SKM-1 (cell line): ENCODE results near the gene NSUN5.
"Not testable (repeated sequence)": the region's sequence is repeated elsewhere in the genome, so short reads cannot be mapped to it uniquely, and the experiment has no call there.

Experiments used
- DNase-seq: peaks from one replicate; lab custom pipeline; 2025; ENCODE audit not compliant: unreplicated experiment; lab: John Stamatoyannopoulos, UW

Gene NSUN5

DNA sequence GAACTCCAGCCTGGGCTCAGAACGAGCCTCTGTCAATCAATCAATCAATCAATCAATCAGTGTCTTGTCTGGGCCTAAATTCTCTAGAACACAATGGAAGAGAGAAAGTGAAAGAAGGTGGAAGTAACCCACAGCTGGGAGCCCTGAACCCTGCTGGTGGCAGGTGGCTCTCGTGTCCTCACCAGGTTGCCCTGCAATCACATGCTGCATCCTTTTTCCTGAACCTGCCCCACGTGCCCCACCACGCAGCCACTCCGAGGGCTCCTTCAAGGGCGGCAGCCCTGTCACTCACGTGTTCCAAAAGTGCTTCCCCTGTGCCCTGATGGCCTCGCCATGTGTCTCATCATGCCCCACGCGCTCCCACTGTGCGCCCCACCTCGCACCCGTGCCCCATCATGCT is 18.8 kb upstream of the NSUN5 start:
- not testable (repeated sequence) for DNase-seq

DNA sequence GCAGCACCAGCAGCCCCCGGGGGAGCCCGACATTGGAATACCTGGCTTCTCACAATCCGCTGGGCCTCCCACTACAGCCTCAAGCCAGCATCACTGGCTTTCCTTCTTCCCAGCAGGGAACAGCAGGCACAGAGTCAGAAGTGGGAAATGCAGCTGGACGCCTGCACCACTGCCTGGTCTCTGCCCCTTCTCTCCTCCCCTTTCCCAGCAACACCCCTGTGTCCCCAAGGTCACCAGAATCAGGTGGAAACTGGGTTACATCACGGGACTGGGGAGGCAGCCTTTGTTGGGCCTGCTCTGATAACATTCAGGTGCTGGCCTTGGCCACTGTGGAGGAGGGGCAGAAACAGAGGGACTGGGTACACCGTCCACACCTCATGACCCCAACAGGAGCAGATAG is 16.8 kb upstream of the NSUN5 start:
- not testable (repeated sequence) for DNase-seq

DNA sequence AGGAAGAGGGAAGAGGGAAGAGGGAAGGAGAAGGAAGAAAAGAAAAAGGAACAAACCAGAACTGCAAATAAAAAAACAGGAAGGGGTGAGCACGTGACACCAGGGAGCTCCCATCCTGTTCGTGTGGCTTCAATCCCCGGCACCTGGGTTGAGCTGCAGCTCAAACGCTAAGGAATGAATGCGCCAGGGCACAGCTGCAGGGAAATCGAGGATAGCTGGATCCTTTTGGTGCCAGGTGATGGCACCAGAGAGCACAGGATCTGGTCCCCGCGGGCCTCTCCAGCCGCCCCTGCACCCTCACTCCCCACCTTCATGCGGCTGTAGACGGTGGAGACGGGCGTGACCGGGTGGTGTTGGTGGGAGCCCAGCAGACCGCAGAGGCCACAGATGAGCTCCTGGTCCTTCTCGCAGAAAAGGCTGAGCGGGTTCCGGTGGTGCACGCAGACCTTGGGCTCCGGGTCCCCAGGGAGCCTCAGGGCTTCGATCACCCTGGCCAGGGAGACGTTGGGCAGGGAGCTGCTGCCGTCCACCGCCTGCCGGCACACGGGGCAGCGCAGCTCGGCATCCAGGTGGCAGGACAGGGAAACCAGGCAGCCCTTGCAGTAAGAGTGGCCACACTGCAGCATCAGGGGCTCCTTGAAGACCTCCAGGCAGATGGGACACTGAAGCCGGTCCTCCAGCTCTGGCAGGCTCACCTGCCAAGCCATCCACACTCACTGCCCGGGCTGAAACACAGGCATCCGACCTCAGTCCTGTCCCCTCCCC is 15.6 kb upstream of the NSUN5 start:
- not testable (repeated sequence) for DNase-seq

DNA sequence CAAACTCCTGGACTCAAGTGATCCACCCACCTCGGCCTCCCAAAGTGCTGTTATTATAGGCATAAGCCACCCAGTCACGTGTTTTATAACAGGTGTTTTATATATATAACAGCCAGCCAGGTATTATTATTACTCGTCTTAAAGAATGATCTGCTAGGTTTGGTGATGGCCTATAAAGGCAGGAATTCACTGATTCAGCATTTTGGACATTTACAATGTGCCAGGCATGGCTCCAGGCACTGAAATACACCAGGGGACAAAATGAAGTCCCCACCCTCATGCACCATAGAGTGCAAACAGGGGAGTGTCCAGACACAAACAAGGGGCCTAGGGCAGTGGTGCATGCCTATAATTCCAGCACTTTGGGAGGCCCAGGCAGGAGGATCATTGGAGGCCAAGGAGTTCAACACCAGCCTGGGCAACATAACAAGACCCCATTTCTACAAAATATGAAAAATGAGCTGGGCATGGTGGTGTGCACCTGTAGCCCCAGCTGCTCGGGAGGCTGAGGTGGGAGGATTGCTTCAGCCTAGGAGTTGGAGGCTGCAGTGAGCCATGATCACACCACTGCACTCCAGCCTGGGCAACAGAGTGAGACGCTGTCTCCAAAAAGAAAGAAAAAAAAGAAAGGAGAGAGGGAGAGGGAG is 14.9 kb upstream of the NSUN5 start:
- not testable (repeated sequence) for DNase-seq

DNA sequence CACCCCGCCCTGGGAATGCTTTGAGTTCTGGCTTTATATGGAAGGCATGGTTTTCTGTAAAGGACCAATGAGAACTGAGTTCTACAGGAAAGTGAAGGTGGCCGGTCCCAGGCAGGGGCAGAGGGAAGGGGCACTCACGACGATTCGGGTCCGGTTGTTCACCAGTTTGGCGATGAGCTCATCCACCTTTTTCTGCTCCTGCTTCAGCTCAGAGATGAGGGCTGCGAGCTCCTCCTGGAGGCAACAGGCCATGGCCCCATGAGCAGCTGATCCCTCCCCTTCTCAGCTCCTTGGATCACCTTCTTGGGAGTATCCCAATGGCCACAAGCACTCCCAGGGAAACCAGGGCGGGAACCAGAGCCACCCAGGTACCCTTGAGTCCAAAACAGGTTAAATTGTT is 11.4 kb upstream of the NSUN5 start:
- DNase-seq, result not testable (repeated sequence)

DNA sequence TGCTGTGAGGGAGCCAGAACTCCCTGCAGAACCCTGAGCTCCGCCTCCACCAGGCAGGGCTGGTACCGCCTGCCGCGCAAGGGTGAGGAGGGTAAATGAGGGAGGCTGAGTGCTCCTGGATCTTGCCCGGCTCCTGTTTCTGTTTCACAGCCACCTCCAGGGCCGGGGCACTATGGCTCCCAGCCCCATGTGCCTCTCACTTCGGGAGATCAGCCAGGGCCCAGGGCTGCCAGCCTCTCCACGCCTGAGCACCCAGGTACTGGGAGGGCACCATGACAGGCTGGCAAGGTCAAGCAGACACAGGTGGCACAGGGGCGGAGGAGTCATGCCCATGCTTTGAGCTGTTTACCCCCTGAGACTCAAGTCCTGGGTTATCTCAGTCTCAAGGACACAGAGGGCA is 10.9 kb upstream of the NSUN5 start:
- not testable (repeated sequence) for DNase-seq

DNA sequence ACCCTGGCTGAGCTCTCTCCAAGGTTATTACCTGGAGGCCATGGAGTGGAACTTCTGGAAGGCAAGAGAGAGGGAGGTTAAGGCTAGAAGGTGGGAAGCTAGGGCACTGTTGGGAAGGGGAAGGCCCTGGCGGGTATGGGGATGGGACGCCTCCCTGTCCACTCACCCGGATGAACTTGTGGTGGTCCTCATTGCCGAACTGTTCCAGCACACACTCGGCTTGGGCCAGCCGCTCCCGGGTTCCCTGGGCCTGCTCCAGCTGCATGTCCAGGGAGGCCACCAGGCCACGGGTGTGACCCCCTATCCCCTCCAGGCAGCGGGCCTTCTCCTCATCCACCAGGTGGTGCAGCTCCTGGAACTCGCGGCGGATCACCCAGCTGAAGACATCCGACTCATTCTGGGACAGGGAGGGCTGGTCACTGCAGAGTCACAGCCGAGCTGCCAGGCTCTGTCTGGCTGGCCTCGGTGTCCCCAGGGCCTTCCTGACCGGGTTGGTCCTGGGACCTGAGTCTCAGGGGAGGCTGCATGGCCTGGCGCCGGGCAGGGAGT is 10.1 kb upstream of the NSUN5 start:
- not testable (repeated sequence) for DNase-seq

DNA sequence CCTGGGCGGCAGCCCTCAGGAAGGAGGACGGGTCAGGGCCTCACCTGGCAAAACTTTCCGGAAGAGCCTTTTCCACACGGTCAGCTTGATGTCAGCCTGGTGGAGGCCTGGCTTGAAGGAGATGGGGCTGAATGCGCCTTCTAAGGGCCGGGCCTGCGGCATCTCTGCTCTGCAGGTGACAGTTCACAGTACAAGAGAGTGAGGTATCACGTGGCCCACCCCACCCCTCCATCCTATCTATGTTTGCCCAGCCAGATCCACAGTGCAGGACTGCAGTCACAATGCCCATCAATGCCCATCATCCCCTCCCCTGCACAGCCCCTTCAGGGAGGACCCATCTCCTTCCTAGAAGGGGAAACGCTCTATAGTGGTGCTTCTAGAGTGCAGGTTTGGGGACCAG is 7.9 kb upstream of the NSUN5 start:
- no peak for DNase-seq

DNA sequence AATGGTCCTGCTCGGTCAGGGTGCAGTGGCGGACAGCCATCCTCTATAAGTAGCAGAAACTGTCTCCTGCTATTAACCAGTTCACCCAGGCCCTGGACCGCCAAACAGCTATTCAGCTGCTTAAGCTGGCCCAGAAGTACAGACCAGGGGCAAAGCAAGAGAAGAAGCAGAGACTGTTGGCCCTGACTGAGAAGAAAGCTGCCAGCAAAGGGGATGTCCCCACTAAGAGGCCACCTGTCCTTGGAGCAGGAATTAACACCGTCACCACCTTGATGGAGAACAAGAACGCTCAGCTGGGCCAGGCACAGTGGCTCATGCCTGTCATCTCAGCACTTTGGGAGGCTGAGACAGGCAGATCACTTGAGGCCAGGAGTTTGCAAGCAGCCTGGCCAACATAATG is 5.6 kb upstream of the NSUN5 start:
- no peak for DNase-seq

DNA sequence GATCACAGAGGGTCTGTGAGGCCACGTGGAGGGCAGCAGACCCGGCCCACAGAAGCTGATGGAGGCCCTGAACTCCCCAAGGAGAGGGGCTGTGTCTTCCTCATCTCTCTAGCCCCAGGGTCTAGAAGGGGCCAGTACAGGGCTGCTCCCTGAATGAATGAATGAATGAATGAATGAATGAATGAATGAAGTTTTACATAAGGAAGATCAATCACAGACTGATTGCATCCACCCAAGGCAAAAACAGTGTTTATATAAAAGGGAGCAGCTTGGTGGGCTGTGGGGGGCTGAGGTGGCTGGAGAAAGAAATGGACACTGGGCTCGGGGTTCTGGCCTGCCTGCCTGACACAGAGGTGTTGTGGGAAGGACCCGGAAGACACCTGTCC is 4.9 kb upstream of the NSUN5 start:
- DNase-seq, result no peak

DNA sequence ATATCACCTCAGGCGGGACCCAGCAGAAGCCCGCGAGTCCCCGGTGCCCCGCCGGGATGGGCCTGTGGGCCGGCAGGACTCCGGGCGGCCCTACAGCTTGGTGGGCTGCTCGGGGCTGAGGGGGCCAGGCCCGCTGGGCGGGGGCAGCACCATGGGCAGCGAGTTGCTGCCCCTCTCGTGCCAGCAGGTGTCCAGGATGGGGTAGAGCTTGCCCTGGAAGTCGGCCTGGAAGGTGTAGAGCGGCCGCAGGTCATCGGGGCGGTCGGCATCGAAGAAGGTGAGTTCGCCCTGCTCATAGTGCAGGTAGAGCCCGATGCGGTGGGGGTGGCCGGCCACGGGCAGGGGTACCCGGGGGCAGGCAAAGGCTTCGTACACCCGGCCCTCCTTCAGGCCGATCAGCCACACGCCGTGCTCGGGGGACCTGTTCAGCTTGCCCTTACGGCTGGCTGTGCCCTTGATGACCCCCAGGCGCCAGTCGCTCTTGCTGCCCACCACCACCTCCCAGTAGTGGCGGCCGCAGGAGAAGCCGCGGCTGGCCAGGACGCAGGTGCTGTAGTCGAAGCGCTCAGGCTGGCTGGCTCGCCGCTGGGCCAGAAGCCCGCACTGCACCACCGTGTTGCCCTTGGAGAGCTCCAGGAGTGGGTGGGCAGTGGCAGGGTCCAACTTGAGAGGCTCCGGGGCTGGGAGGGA is 4.3 kb upstream of the NSUN5 start:
- DNase-seq, result no peak

DNA sequence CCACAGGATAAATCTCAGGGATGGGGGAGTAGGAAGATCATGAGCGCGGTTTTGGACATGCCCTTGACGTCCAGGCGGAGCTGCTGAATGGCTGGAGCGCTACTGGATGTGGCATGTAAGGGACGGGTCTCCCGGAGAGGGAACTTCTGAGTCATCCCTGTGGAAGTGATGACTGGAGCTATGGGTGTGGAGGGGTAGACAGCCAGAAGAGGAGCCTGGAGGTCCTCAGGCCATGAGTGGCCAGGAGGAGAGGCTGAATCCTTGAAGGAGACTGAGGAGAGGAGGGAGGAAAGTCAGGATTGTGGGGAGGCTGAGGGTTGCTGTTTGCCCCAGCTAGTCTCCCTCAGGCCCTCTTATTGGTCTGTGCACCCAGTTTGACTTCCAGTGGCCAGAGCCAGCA is 2.8 kb upstream of the NSUN5 start:
- DNase-seq, result not testable (repeated sequence)

DNA sequence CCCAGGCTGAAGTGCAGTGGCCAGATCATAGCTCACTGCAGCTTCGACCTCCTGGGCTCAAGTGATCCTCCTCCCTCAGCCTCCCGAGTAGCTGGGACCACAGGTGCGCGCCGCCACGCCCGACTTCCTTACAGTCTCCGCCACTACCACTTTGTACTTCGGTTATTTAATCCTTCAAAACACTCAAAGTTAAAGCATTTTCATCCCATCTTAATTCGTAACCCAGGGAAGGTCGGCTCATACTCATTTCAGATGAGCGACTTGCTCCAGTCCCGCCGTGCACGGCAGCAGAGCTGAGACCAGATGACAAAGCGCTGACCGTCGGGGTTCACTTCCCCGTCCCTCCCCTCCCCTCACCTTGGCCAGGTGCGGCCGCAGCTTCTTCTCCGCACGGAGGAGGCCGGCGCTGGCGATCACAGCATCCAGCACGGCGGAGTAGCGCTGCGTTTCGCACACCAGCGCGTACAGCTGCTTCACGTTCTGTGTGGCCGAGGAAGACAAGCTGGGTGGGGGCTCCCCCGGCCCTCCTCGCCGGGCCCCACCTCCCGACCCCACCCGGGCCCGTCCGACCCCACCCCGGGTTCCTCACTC is 457 bp downstream of the NSUN5 start:
- DNase-seq, result no peak

DNA sequence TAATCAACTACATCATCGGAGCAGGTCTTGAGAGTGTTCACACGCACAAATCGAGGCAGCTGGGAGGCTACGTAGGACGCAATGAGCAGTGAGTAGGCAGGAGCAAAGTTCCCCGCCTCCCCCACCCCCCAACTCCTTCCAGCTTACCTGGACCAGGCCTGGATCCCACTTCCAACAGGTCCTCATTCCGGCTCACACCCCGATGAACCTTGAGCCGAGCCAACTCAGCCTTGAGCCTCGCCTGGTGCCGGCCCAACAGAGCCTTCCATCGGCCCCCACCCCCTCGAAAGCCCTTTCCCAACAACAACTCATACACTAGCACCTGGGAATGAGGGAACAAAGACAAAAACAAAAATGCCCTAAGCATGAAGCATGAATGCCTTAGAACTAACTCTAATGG is 1.2 kb downstream of the NSUN5 start:
- DNase-seq, result no peak

DNA sequence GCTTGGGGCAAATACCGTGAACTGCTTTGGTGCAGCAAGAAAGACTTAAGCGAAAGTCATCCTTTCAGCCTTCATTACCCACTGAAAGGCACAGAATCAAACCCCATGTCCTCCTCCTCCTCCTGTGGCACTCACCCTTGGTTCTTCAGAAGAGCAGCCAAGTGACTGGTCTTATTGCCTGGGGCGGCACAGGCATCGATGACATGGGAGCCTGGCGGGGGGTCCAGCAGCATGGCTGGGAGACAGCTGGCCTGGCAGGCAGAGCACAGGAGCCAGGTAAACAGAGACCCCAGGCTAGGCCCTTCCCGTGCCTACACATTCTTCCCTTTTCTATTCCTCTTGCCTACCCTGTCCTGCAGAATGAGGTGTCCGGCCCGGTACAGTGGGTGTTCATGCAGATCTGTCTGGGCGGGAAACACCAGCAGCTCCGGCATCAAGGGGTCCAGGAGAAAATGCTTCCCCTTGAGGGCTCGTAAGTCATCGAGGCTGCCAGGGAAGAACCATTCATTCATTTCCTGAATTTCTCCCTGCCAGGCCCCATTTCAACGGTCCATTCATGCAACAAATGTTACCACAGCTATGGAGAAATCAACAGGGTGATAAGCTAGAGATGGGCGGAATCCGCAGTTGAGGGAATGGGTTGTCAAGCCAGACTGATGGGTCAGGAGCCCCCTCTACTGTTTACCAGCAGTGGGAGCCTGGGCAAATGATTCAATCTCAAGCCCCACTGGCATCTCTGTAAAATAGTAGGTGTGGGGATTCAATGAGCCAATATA is 3.8 kb downstream of the NSUN5 start:
- DNase-seq, result not testable (repeated sequence)

DNA sequence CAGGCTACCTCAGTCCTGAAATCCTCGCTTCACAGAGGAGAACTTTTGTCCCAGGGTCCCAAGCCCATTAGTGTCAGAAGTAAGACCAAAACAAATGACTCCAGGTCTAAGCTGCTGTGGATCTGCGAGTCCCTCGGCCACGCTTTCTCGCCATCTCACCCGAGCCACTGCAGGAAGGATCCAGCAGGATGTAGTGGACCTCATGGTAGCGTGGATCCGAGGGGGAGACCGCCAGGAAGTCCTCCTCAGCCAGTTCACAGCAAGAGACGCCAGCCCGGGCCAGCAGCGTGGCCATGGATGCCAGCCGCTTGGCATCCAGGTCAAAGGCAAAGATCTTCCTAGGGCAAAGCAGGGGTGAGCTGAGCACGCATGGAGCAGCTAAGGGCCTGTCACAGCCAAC is 4.6 kb downstream of the NSUN5 start:
- DNase-seq, result no peak

DNA sequence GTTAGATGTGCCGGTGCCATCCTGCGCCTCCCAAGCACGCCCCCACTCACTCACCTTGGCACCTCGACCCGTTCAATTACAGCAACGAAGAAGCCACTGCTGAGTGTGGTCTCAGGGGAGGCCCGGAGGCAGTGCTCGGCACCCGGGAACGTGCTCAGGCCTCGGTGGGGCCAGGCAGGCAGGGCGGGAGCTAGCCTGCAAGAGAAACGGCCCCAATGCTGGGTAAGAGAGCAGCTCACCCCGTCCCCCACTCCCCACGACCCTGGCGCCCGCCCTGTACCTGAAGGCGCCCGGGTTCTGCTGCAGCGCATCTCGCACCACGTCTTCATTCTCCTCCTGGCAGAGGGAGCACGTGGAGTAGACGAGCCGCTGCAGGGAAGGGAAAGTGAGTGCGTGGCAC is 5.1 kb downstream of the NSUN5 start:
- DNase-seq, result no peak

DNA sequence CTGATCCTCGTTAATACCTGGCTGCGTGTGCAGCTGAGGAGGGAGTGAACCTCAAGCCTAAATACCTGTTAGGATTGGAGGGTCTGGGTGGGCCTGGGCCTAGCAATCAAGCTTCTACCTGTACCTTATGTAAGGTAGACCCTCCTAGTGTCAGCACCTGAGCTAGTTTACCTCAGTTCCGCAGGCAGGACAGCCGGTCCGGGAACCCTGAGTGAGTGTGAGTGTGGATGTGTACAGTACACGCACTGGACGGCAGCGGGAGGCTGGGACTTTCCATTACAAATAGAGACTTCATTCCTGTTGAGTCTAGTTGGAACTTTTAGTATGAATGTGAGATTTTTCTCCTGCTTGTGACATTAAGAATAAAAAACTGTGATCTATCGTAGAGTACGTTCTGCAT is 5.8 kb downstream of the NSUN5 start:
- not testable (repeated sequence) for DNase-seq

DNA sequence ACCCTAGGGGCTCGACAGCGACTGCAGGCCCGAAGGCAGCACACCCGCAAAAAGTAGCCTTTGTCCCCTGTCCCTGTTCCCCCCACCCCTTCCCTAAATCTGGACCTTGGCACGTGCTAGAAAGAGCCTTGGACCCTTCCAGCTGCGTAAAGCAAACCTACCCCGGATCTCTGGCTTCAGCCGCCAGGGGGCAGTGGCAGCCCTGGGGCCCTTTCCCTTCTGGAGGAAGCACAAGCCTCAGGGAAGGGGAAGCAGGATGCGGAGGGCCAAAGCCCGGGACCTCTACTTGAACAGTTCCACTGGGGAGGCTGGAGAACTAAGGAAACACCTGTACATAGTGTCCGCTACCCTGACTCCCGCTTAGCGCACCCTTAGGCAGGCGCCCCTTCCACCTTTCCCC is 7.5 kb downstream of the NSUN5 start:
- not testable (repeated sequence) for DNase-seq

DNA sequence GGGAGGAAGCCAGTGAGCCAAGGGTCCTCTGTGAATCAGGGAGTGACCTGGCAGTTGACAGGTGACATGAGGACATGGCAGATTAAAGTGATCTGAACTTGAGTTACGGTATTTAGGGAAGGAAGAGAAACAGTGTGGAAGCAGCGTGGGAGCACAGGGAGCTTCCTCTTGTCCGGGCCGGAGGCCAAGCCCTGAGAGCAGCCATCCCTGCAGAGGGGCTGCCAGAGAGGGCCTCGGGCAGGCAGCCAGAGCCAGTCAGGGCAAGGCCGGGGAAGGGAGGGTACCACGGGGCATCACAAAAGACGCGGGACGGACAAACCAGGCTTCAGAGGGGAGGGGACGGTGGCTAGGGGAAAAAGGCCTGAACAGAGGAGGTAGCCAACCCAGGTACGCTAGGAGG is 8.8 kb downstream of the NSUN5 start:
- not testable (repeated sequence) for DNase-seq

DNA sequence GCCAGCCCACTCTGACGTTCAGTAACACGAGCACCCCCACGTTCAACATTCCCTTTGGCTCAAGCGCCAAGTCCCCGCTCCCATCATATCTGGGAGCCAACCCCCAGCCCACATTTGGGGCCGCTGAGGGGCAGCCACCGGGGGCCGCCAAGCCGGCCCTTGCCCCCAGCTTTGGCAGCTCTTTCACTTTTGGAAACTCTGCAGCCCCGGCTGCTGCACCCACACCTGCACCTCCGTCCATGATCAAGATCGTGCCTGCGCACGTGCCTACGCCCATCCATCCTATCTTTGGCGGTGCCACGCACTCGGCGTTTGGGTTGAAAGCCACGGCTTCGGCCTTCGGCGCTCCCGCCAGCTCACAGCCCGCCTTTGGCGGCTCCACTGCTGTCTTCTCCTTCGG is 10.9 kb downstream of the NSUN5 start:
- not testable (repeated sequence) for DNase-seq
